Activated CD4-positive, alpha-beta T cell treated with anti-CD3 and anti-CD28 coated beads, Interleukin-2, amount 50 U/mL, for 24 hours (primary cell): ENCODE results near the gene OR2A25.

Source experiments
- DNase-seq, 2 donors: peaks; one replicate each; pipeline ENCODE4 v3.0.0-alpha.2; 2020; ENCODE audit warnings: low read depth in 1 of 2, low spot score in 1 of 2

OR2A25 gene

DNA sequence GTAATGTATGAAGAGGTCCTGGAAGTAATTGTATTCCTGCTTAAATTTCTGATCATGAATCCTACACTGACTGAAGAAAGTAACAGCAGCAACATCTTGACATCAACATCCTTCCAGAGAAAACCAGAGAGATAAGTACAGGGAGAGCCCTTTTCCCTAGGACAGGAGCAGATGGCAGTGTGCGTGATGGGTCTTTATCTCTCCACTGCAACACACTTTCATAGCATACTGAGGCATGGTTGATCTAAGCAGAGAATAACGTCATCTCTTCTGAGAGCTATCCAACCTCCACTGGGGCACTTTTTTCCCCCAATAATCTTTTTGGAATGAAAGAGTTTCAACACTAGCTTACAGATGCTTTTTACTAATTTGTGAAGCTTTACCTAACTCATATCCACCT is 342 bp downstream of the OR2A25 start:
- DNase-seq, result no peak

DNA sequence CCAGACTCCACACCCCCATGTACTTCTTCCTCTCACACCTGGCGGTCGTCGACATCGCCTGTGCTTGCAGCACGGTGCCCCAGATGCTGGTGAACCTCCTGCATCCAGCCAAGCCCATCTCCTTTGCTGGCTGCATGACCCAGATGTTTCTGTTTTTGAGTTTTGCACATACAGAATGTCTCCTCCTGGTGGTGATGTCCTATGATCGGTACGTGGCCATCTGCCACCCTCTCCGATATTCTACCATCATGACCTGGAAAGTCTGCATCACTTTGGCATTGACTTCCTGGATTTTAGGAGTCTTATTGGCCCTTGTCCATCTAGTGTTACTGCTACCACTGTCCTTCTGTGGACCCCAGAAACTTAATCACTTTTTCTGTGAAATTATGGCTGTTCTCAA is 4.8 kb downstream of the OR2A25 start:
- no peak for DNase-seq

DNA sequence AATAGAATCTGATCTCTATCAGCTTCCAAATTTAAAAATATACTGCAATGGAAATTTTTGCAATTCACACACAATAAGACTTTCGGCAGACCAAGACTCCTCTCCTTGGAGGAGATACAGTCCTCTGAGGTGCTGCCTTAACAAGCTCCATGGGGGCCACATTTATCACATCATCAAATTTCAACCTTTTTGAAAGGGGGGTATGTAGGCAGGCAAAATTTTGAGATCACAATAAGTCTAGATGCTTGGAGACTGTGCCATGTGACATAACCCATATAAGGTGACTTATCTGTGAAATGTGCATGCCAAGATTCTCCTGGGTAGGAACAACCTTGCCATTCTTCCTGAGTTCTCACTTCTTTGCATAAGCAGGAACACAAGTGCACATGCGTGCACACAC is 16.4 kb downstream of the OR2A25 start, which contains the start of gene OR2A12:
Gene OR2A12 (plus strand): TSS at position 301 of the 400 bp plus-strand sequence. CDS start 8,830 bp downstream, outside the sequence.
- no peak for DNase-seq

DNA sequence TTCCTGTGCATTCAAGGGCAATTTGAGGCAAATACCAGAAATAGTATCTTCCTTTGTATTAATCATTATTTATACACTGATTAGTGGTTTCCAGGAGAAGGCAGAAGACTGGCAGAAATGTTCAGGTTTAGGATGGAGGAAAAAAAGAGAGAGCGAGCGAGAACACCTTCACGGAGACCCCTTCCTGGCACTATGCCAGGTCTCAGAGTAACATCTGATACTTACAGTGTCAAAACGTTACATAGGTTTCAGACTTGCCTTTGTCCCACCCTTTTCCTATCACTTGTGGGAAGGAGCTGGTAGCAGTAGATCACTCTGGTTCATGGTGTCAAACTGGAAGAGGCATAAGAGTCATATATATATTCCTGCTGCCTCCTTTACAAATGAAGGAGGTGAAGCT is 17.1 kb downstream of the OR2A25 start:
- no peak for DNase-seq

DNA sequence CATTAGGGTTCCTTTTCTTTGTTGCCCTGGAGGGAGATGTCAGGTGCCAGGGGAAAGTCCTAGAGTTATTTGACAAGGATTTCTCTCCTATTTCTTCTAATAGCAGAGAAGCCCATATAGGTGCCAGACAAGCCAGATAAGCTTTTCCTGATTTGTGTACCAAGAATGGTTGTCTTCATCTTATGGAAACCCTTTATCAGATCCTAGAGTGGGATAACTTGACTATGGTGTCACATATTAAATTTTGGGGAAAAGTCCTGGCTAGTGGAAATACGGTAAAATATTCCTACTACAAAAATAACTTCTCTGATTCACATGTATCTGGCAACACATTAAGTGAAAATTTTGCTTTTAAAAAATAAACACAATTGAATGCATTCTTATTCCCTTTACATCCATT is 17.6 kb downstream of the OR2A25 start:
- no peak for DNase-seq

DNA sequence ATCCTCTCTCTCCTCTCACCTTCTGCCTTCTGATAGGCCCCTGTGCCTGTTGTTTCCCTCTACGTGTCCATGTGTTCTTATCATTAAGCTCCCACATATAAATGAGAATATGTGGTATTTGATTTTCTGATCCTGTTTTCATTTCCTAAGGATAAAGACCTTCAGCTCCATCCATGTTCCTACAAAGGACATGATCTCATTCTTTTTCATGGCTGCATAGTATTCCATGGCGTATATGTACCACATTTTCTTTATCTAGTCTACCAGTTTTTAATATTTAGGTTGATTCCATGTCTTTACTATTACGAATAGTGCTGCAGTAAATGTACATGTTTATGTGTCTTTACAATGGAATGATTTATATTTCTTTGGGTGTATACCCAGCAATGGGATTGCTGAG is 21.1 kb downstream of the OR2A25 start:
- no peak for DNase-seq

DNA sequence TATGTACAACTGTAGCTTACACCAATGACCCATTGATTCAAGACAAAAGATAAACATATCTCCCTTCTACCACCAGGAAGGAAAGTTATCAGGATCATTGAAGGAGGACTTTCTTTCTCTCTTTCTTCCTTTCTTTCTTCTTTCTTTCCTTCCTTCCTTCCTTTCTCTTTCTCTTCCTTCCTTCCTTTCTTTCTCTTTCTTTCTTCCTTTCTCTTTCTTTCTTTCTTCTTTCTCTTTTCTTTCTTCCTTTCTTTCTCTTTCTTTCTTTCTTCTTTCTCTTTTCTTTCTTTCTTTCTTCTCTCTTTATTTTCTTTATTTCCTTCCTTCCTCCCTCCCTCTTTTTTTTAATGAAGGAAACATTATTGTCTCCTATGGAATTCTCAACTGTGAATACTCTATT is 29.2 kb downstream of the OR2A25 start:
- no peak for DNase-seq

DNA sequence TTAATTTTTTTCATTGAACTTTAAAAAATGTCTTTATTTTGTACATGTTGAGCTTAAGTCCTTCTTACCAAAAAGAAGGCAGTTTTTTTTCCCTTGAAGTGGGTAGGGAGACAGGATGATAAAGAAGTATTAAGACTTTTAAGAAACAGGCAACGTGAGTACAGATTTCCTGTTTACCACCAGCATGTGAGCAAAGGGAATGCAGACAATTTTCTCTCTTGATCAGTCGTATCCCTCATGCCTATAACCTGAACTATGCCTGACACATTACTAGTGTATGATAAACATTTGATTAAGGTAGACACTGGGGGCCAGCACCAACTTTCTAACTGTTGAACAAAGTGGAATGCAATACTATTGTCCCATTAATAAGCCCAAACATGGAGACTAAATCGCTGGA is 31.0 kb downstream of the OR2A25 start:
- DNase-seq, result no peak

DNA sequence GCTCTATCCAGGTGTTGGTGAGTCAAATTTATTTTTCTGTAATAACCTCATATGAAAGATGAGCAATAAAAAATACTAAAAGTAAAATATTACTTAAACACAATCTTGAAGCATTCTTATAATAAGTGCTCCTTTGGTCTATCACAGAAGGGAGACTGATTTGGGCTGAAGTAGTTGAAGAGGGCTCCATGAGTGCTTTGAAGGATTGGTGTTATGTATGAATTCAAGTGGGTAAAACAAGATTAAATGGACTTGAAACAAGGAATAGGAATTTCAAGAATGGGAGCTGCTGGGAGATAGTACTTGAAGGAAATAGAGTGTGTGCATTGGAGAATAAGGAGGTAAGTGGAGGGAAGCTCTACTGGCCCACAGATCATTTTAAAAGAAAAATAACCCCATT is 32.4 kb downstream of the OR2A25 start:
- DNase-seq, result no peak

DNA sequence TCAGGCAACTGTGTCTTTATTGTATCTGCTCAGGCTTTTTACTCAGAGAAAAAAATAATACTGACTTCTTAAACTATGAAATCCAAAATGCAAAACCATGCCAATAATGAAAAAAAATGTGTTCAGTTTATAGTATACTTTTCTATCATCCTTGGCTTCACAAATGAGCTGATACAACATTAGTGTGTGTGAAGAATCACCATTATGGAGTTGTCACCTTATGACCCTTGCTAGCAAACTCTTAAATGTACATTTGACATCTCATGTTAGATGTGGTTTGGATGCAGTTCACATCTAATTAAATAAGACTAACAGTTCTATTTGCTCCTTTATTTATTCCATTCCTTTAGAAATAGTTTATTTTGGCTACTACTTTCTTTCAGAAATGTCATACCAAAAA is 35.6 kb downstream of the OR2A25 start:
- DNase-seq, result no peak

DNA sequence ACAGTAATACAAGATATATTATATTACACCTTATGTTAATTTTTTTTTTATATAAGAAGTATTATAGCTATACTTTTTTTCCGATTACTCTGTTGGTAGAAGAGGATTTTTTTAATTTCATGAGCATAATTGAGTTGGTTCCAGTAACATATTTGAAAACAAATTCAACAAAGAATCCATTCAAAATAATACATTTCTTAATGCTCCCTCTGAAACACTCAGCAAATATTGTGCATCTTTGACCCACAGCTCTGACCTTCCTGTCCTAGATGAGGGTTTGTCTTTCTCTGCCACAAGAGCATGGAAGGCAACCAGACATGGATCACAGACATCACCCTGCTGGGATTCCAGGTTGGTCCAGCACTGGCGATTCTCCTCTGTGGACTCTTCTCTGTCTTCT is 39.7 kb downstream of the OR2A25 start, which contains the start of gene OR2A2:
Gene OR2A2 (plus strand): TSS at position 301 of the 400 bp plus-strand sequence. CDS start 0 bp downstream, at position 301.
- no peak for DNase-seq

DNA sequence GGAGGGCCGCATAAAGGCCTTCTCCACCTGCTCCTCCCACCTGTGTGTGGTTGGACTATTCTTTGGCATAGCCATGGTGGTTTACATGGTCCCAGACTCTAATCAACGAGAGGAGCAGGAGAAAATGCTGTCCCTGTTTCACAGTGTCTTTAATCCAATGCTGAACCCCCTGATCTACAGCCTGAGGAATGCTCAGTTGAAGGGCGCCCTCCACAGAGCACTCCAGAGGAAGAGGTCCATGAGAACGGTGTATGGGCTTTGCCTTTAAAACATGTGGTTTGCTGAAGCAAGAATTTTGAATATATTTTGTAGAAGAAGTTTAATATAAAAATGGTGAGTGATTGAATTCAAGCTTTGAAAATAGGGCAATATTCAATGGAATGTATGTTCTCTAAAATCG is 40.7 kb downstream of the OR2A25 start:
- no peak for DNase-seq

DNA sequence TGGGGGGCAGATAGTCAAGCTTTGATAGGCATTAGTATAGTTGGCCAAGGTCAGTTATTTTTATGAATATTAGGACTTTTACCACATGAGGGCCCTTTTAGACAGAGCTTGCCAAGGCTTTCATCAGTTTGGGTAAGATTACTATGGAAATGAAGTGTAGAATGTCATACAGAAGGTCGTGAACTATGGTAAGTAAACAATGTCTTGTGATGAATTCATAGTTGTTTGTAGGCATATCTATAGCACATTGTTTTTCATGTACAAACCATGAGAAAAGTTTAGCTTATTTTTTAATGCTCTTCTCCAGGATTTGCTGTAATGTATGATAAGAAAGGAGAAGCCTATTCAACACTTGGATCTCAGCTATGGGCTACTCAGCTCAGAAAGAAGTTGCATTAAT is 44.0 kb downstream of the OR2A25 start:
- DNase-seq, result no peak

DNA sequence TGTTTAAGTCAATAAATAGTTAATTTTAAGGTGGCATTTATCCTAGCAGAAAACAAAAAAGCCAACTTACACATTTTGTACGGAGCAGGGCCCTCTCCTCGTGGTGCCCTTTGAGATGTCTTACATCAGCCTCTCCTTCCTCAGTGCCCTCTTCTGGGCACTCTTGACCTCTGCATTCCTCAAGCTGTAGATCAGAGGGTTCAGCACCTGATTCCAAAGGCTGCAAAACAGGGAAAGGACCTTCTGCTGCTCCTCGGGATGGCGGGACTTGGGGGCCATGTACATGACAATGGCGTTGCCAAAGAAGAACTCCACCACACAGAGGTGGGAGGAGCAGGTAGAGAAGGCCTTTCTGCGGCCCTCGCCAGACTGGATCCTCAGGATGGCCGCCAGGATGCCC is 48.7 kb downstream of the OR2A25 start:
- DNase-seq, result no peak

DNA sequence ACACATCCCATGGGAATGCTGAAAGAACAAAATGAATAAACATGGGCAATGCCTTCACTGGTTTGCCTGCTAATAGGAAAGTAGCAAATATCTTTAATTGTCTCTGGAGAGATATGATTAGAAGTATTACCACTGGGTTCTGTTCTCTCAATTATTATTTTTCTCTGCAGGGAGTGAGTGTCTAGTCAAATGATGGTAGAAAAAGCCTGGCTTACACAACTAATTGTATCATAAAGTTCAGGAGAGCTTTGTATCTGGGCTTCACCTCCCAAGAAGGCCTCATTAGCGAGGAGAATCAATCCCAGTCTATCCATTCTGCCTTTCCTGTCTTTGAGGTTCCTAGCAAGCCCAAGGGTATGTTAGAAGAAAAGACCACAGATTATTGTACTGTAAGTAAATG is 53.3 kb downstream of the OR2A25 start, which contains the start of gene OR2A14:
Gene OR2A14 (plus strand): TSS at position 301 of the 400 bp plus-strand sequence. CDS start 5,937 bp downstream, outside the sequence.
- DNase-seq, result no peak
